Stimulated activated CD4-positive, alpha-beta T cell treated with anti-CD3 and anti-CD28 coated beads, Interleukin-1b, Interleukin-23, amount 100 ng/mL, for 1 hour (primary cell): ENCODE data around the gene GOLGA8A.
"Not testable (repeated sequence)": the region's sequence is repeated elsewhere in the genome, so short reads cannot be mapped to it uniquely, and the experiment has no call there.

Experiments
- DNase-seq, 2 donors: peaks; one replicate each; pipeline ENCODE4 v3.0.0-alpha.2; 2020; ENCODE audit warnings: low read depth in 2 of 2

Gene GOLGA8A

DNA sequence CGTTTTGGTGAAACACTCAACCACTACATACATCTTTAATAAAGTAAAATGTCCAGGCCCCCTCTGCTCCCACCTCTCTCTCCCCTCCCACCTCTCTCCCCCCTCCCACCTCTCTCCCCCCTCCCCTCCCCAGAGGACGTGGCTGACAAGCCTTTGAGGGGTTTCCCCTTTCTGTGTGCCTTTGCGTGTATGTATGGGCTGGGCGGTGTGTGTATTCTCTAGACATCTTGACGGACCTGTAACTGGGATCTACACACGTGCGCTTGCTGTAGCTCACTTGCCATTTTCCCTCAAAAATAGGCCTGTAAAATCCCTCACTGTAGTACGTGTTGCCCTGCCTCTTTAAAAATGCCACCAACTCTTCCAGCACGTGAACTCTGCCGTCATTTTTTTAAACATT is 28.6 kb downstream of the GOLGA8A start:
- not testable (repeated sequence) for DNase-seq

GRCh38 chr15:34403899-34404298 is 33.7 kb downstream of the GOLGA8A start:
- DNase-seq, result not testable (repeated sequence)

DNA sequence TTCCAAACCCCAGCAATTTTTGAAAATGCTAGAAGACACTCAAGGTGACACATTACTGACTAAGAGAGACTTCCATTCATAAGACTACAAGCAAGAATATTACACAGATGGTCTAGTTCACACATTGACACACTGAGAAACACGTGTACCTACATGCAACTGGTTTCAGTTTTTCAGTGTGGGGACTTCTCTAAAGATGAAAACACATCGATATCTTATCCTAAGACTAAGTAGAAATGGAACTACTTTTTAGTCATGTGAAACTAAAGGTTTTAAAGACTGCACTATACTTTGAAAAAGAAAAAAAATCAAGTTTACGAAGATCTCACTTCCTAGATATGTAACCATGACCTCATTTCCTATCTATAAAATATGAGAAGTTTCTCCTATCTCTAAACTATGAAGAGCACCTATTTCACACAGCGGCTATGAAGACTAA is 34.4 kb downstream of the GOLGA8A start:
- not testable (repeated sequence) for DNase-seq

- not testable (repeated sequence) for DNase-seq
Measured at GRCh38 chr15:34397637-34398259, 39.9 kb downstream of the GOLGA8A start.

GRCh38 chr15:34392981-34393380 is 44.6 kb downstream of the GOLGA8A start:
- DNase-seq, result not testable (repeated sequence)

DNA sequence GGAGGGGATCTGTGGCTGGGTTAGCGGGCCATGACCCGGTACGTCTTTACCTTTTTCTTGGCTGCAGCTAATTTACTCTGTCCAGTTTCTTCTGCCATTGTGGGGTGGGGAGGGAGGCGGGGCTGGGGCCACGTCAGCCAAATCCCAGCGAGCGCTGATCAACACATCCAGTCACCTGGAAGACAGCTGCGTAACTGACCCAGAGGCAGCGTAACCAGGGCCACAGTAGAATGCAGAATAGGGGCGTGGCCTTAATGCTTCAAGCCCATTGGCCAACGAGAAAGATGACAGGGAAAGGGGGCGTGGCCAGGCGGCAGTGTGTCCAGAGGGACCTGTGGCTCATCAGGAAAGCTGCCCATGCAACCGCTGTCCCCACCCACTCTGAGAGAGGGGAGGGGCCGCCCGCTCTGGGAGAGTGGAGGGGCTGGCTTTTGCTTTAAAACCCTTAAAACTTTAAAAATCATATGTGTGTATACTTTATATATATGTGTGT is 48.0 kb downstream of the GOLGA8A start:
- DNase-seq, result not testable (repeated sequence)
